ENCODE measurements around the gene C6orf132. TPM values are rescaled to one million over a fixed set of nuclear protein-coding genes. Genes with fewer than 3 reads are reported as not detected.
A peak's percentile ranks its signal among the peaks of the same experiment; 100 is the strongest.
"Not testable (repeated sequence)": the region's sequence is repeated elsewhere in the genome, so short reads cannot be mapped to it uniquely, and the experiment has no call there.

Gene C6orf132
- polyA plus RNA-seq, 2 donors: 150 to 357 TPM

GRCh38 chr6:42153921-42154320, 11.5 kb upstream of the C6orf132 start:
- no peaks in the 10 kb centered on the region for H3K27me3 ChIP-seq (ENCODE audit: control insufficient read depth in 1 of 2, insufficient read depth in 2 of 2, low read length in 2 of 2)
- H3K27ac ChIP-seq (ENCODE audit: low read depth in 2 of 2, low read length in 1 of 2): peak overlapping the region in 1 of 2 donors; percentile 34
- no peaks in the 10 kb centered on the region for H3K36me3 ChIP-seq (ENCODE audit: control insufficient read depth in 2 of 2, insufficient read depth in 2 of 2, low read length in 1 of 2)
- H3K4me3 ChIP-seq (ENCODE audit: low read depth in 1 of 2, low read length in 2 of 2): no peak overlapping the region
- 62 to 63% methylated on average over 5 of the region's 5 CpGs for WGBS, 2 donors
- no peaks in the 10 kb centered on the region for H3K9me3 ChIP-seq (ENCODE audit: control insufficient read depth in 2 of 2, insufficient read depth in 1 of 2, low read depth in 1 of 2, low read length in 1 of 2)
- peaks cover 0 to 8% of the 10 kb centered on the region in 2 donors for H3K4me1 ChIP-seq (ENCODE audit: control insufficient read depth in 2 of 2, insufficient read depth in 2 of 2, low read length in 1 of 2)

- H3K4me3 ChIP-seq (ENCODE audit: low read depth in 1 of 2, low read length in 2 of 2); H3K9me3 ChIP-seq (ENCODE audit: control insufficient read depth in 2 of 2, insufficient read depth in 1 of 2, low read depth in 1 of 2, low read length in 1 of 2); H3K4me1 ChIP-seq (ENCODE audit: control insufficient read depth in 2 of 2, insufficient read depth in 2 of 2, low read length in 1 of 2); H3K36me3 ChIP-seq (ENCODE audit: control insufficient read depth in 2 of 2, insufficient read depth in 2 of 2, low read length in 1 of 2); H3K27me3 ChIP-seq (ENCODE audit: control insufficient read depth in 1 of 2, insufficient read depth in 2 of 2, low read length in 2 of 2); H3K27ac ChIP-seq (ENCODE audit: low read depth in 2 of 2, low read length in 1 of 2): not testable (repeated sequence)
- WGBS, 2 donors: 73 to 83% methylated on average over 3 of the region's 4 CpGs
Observed at GRCh38 chr6:42152528-42153213, 10.3 kb upstream of the C6orf132 start.

GRCh38 chr6:42152024-42152423, 9.6 kb upstream of the C6orf132 start:
- 86% methylated on average over 8 of the region's 8 CpGs for WGBS, 2 donors
- Histone ChIP-seq H3K36me3 (ENCODE audit: control insufficient read depth in 2 of 2, insufficient read depth in 2 of 2, low read length in 1 of 2) (no peaks in the 10 kb centered on the region), H3K27me3 (ENCODE audit: control insufficient read depth in 1 of 2, insufficient read depth in 2 of 2, low read length in 2 of 2) (no peaks in the 10 kb centered on the region), H3K9me3 (ENCODE audit: control insufficient read depth in 2 of 2, insufficient read depth in 1 of 2, low read depth in 1 of 2, low read length in 1 of 2) (no peaks in the 10 kb centered on the region), H3K27ac (ENCODE audit: low read depth in 2 of 2, low read length in 1 of 2) (no peak overlapping the region), H3K4me1 (ENCODE audit: control insufficient read depth in 2 of 2, insufficient read depth in 2 of 2, low read length in 1 of 2) (peaks cover 0 to 6% of the 10 kb centered on the region in 2 donors), H3K4me3 (ENCODE audit: low read depth in 1 of 2, low read length in 2 of 2) (no peak overlapping the region)

GRCh38 chr6:42150254-42150653, 7.8 kb upstream of the C6orf132 start:
- no peaks in the 10 kb centered on the region for H3K36me3 ChIP-seq (ENCODE audit: control insufficient read depth in 2 of 2, insufficient read depth in 2 of 2, low read length in 1 of 2)
- H3K9me3 ChIP-seq (ENCODE audit: control insufficient read depth in 2 of 2, insufficient read depth in 1 of 2, low read depth in 1 of 2, low read length in 1 of 2): no peaks in the 10 kb centered on the region
- peaks cover 0 to 3% of the 10 kb centered on the region in 2 donors for H3K4me1 ChIP-seq (ENCODE audit: control insufficient read depth in 2 of 2, insufficient read depth in 2 of 2, low read length in 1 of 2)
- H3K4me3 ChIP-seq (ENCODE audit: low read depth in 1 of 2, low read length in 2 of 2): no peak overlapping the region
- 86 to 90% methylated on average over 8 of the region's 8 CpGs for WGBS, 2 donors
- H3K27ac ChIP-seq (ENCODE audit: low read depth in 2 of 2, low read length in 1 of 2): no peak overlapping the region
- no peaks in the 10 kb centered on the region for H3K27me3 ChIP-seq (ENCODE audit: control insufficient read depth in 1 of 2, insufficient read depth in 2 of 2, low read length in 2 of 2)

- 36% methylated on average over 3 of the region's 3 CpGs for WGBS, 2 donors
- Histone ChIP-seq H3K27ac (ENCODE audit: low read depth in 2 of 2, low read length in 1 of 2) (peak overlapping the region in 1 of 2 donors; percentile 26), H3K4me3 (ENCODE audit: low read depth in 1 of 2, low read length in 2 of 2) (no peak overlapping the region), H3K9me3 (ENCODE audit: control insufficient read depth in 2 of 2, insufficient read depth in 1 of 2, low read depth in 1 of 2, low read length in 1 of 2) (no peaks in the 10 kb centered on the region), H3K4me1 (ENCODE audit: control insufficient read depth in 2 of 2, insufficient read depth in 2 of 2, low read length in 1 of 2) (no peaks in the 10 kb centered on the region), H3K27me3 (ENCODE audit: control insufficient read depth in 1 of 2, insufficient read depth in 2 of 2, low read length in 2 of 2) (no peaks in the 10 kb centered on the region), H3K36me3 (ENCODE audit: control insufficient read depth in 2 of 2, insufficient read depth in 2 of 2, low read length in 1 of 2) (no peaks in the 10 kb centered on the region)
Observed at GRCh38 chr6:42148058-42148457, 5.6 kb upstream of the C6orf132 start.

GRCh38 chr6:42147138-42147562, 4.7 kb upstream of the C6orf132 start:
- no peak overlapping the region for H3K27ac ChIP-seq (ENCODE audit: low read depth in 2 of 2, low read length in 1 of 2)
- WGBS, 2 donors: 69 to 83% methylated on average over 10 of the region's 10 CpGs

GRCh38 chr6:42141603-42142117, 760 bp downstream of the C6orf132 start:
- peak overlapping the region; percentile 75 to 82 for H3K4me3 ChIP-seq (ENCODE audit: low read depth in 1 of 2, low read length in 2 of 2)
- WGBS, 2 donors: 27 to 35% methylated on average over 13 of the region's 13 CpGs
- peak overlapping the region; percentile 91 to 97 for H3K27ac ChIP-seq (ENCODE audit: low read depth in 2 of 2, low read length in 1 of 2)
- H3K4me1 ChIP-seq (ENCODE audit: control insufficient read depth in 2 of 2, insufficient read depth in 2 of 2, low read length in 1 of 2): peaks cover 0 to 11% of the 10 kb centered on the region in 2 donors
- no peaks in the 10 kb centered on the region for H3K9me3 ChIP-seq (ENCODE audit: control insufficient read depth in 2 of 2, insufficient read depth in 1 of 2, low read depth in 1 of 2, low read length in 1 of 2)
- H3K36me3 ChIP-seq (ENCODE audit: control insufficient read depth in 2 of 2, insufficient read depth in 2 of 2, low read length in 1 of 2): peaks cover 0 to 9% of the 10 kb centered on the region in 2 donors
- H3K27me3 ChIP-seq (ENCODE audit: control insufficient read depth in 1 of 2, insufficient read depth in 2 of 2, low read length in 2 of 2): no peaks in the 10 kb centered on the region

More at GRCh38 chr6:42147138-42147562, 4.7 kb upstream of the C6orf132 start:
- H3K4me3 ChIP-seq (ENCODE audit: low read depth in 1 of 2, low read length in 2 of 2): no peak overlapping the region
- no peaks in the 10 kb centered on the region for H3K9me3 ChIP-seq (ENCODE audit: control insufficient read depth in 2 of 2, insufficient read depth in 1 of 2, low read depth in 1 of 2, low read length in 1 of 2)
- H3K4me1 ChIP-seq (ENCODE audit: control insufficient read depth in 2 of 2, insufficient read depth in 2 of 2, low read length in 1 of 2): no peaks in the 10 kb centered on the region
- H3K27me3 ChIP-seq (ENCODE audit: control insufficient read depth in 1 of 2, insufficient read depth in 2 of 2, low read length in 2 of 2): no peaks in the 10 kb centered on the region
- no peaks in the 10 kb centered on the region for H3K36me3 ChIP-seq (ENCODE audit: control insufficient read depth in 2 of 2, insufficient read depth in 2 of 2, low read length in 1 of 2)

- H3K4me3 ChIP-seq (ENCODE audit: low read depth in 1 of 2, low read length in 2 of 2): peak overlapping the region; percentile 75 to 82
Observed at GRCh38 chr6:42140756-42141602, 1.4 kb downstream of the C6orf132 start.

GRCh38 chr6:42140032-42140431, 2.4 kb downstream of the C6orf132 start:
- H3K36me3 ChIP-seq (ENCODE audit: control insufficient read depth in 2 of 2, insufficient read depth in 2 of 2, low read length in 1 of 2): peaks cover 0 to 13% of the 10 kb centered on the region in 2 donors
- WGBS, 2 donors: 52 to 56% methylated on average over 5 of the region's 5 CpGs
- H3K27me3 ChIP-seq (ENCODE audit: control insufficient read depth in 1 of 2, insufficient read depth in 2 of 2, low read length in 2 of 2): no peaks in the 10 kb centered on the region
- peak overlapping the region; percentile 91 to 97 for H3K27ac ChIP-seq (ENCODE audit: low read depth in 2 of 2, low read length in 1 of 2)
- peaks cover 0 to 12% of the 10 kb centered on the region in 2 donors for H3K4me1 ChIP-seq (ENCODE audit: control insufficient read depth in 2 of 2, insufficient read depth in 2 of 2, low read length in 1 of 2)
- no peaks in the 10 kb centered on the region for H3K9me3 ChIP-seq (ENCODE audit: control insufficient read depth in 2 of 2, insufficient read depth in 1 of 2, low read depth in 1 of 2, low read length in 1 of 2)
- H3K4me3 ChIP-seq (ENCODE audit: low read depth in 1 of 2, low read length in 2 of 2): peak overlapping the region; percentile 75 to 82

More at GRCh38 chr6:42140756-42141602, 1.4 kb downstream of the C6orf132 start:
- no peaks in the 10 kb centered on the region for H3K9me3 ChIP-seq (ENCODE audit: control insufficient read depth in 2 of 2, insufficient read depth in 1 of 2, low read depth in 1 of 2, low read length in 1 of 2)
- peaks cover 0 to 12% of the 10 kb centered on the region in 2 donors for H3K4me1 ChIP-seq (ENCODE audit: control insufficient read depth in 2 of 2, insufficient read depth in 2 of 2, low read length in 1 of 2)
- H3K36me3 ChIP-seq (ENCODE audit: control insufficient read depth in 2 of 2, insufficient read depth in 2 of 2, low read length in 1 of 2): peaks cover 0 to 9% of the 10 kb centered on the region in 2 donors
- 42% methylated on average over 9 of the region's 9 CpGs for WGBS, 2 donors
- H3K27ac ChIP-seq (ENCODE audit: low read depth in 2 of 2, low read length in 1 of 2): peak overlapping the region; percentile 91 to 97
- no peaks in the 10 kb centered on the region for H3K27me3 ChIP-seq (ENCODE audit: control insufficient read depth in 1 of 2, insufficient read depth in 2 of 2, low read length in 2 of 2)
